ENCODE measurements around the gene RAD51B.

Gene RAD51B

GRCh38 chr14:68008491-68008890, 188.9 kb downstream of the RAD51B start:
- Histone ChIP-seq H3K79me2 (no peaks in the 10 kb centered on the region), H3K36me3 (ENCODE audit: control insufficient read depth, insufficient read depth, low read length) (no peaks in the 10 kb centered on the region), H3K4me2 (ENCODE audit: low read length) (no peak overlapping the region), H3K9ac (no peak overlapping the region), H3K27ac (no peak overlapping the region), H3K27me3 (ENCODE audit: control insufficient read depth, insufficient read depth, low read length) (no peaks in the 10 kb centered on the region), H2AFZ (no peak overlapping the region), H3K9me3 (ENCODE audit: control insufficient read depth, low read length) (no peaks in the 10 kb centered on the region), H3K4me1 (no peaks in the 10 kb centered on the region), H3K4me3 (ENCODE audit: low read depth, low read length) (no peak overlapping the region)
- no peak for TF ChIP-seq CTCF (IDR thresholded peaks at IDR 0.05)

GRCh38 chr14:68011406-68012028, 191.9 kb downstream of the RAD51B start:
- H3K4me3 ChIP-seq (ENCODE audit: low read depth, low read length), result no peak overlapping the region
- H3K4me2 ChIP-seq (ENCODE audit: low read length), result no peak overlapping the region
- TF ChIP-seq CTCF (IDR thresholded peaks at IDR 0.05), result no peak
- no peaks in the 10 kb centered on the region for H3K27me3 ChIP-seq (ENCODE audit: control insufficient read depth, insufficient read depth, low read length)
- no peak overlapping the region for H3K27ac ChIP-seq
- no peaks in the 10 kb centered on the region for H3K4me1 ChIP-seq
- no peaks in the 10 kb centered on the region for H3K9me3 ChIP-seq (ENCODE audit: control insufficient read depth, low read length)
- no peak overlapping the region for H3K9ac ChIP-seq
- H3K36me3 ChIP-seq (ENCODE audit: control insufficient read depth, insufficient read depth, low read length), result no peaks in the 10 kb centered on the region
- H3K79me2 ChIP-seq, result no peaks in the 10 kb centered on the region
- no peak overlapping the region for H2AFZ ChIP-seq

GRCh38 chr14:68012871-68013270, 193.3 kb downstream of the RAD51B start:
- no peak for TF ChIP-seq CTCF (IDR thresholded peaks at IDR 0.05)
- no peak overlapping the region for H3K4me2 ChIP-seq (ENCODE audit: low read length)
- no peak overlapping the region for H2AFZ ChIP-seq
- no peak overlapping the region for H3K27ac ChIP-seq
- H3K27me3 ChIP-seq (ENCODE audit: control insufficient read depth, insufficient read depth, low read length), result no peaks in the 10 kb centered on the region
- H3K9me3 ChIP-seq (ENCODE audit: control insufficient read depth, low read length), result no peaks in the 10 kb centered on the region
- no peaks in the 10 kb centered on the region for H3K4me1 ChIP-seq
- no peaks in the 10 kb centered on the region for H3K36me3 ChIP-seq (ENCODE audit: control insufficient read depth, insufficient read depth, low read length)
- no peaks in the 10 kb centered on the region for H3K79me2 ChIP-seq
- no peak overlapping the region for H3K4me3 ChIP-seq (ENCODE audit: low read depth, low read length)
- no peak overlapping the region for H3K9ac ChIP-seq

GRCh38 chr14:68013326-68013725, 193.7 kb downstream of the RAD51B start:
- Histone ChIP-seq H3K4me3 (ENCODE audit: low read depth, low read length) (no peak overlapping the region), H3K9ac (no peak overlapping the region), H2AFZ (no peak overlapping the region), H3K79me2 (no peaks in the 10 kb centered on the region), H3K36me3 (ENCODE audit: control insufficient read depth, insufficient read depth, low read length) (no peaks in the 10 kb centered on the region), H3K27ac (no peak overlapping the region), H3K9me3 (ENCODE audit: control insufficient read depth, low read length) (no peaks in the 10 kb centered on the region), H3K27me3 (ENCODE audit: control insufficient read depth, insufficient read depth, low read length) (no peaks in the 10 kb centered on the region), H3K4me2 (ENCODE audit: low read length) (no peak overlapping the region), H3K4me1 (no peaks in the 10 kb centered on the region)
- TF ChIP-seq CTCF (IDR thresholded peaks at IDR 0.05), result no peak

GRCh38 chr14:68014771-68015170, 195.2 kb downstream of the RAD51B start:
- no peaks in the 10 kb centered on the region for H3K9me3 ChIP-seq (ENCODE audit: control insufficient read depth, low read length)
- no peak overlapping the region for H3K9ac ChIP-seq
- TF ChIP-seq CTCF (IDR thresholded peaks at IDR 0.05), result no peak
- no peak overlapping the region for H2AFZ ChIP-seq
- no peaks in the 10 kb centered on the region for H3K79me2 ChIP-seq
- H3K4me1 ChIP-seq, result no peaks in the 10 kb centered on the region
- H3K4me3 ChIP-seq (ENCODE audit: low read depth, low read length), result no peak overlapping the region
- H3K36me3 ChIP-seq (ENCODE audit: control insufficient read depth, insufficient read depth, low read length), result no peaks in the 10 kb centered on the region
- H3K27me3 ChIP-seq (ENCODE audit: control insufficient read depth, insufficient read depth, low read length), result no peaks in the 10 kb centered on the region
- H3K27ac ChIP-seq, result no peak overlapping the region
- H3K4me2 ChIP-seq (ENCODE audit: low read length), result no peak overlapping the region

All from parathyroid adenoma (tissue), 2 donors.